ENCODE data around the gene DOK5.

- TF ChIP-seq MYC (IDR thresholded peaks at IDR 0.05; ENCODE audit: low read depth, low read length) (no peak), POLR2A (IDR thresholded peaks at IDR 0.05; ENCODE audit: low read depth, low read length) (no peak), CTCF (IDR thresholded peaks at IDR 0.05; ENCODE audit: extremely low read depth in 1 of 2, insufficient read depth in 1 of 2, low read depth in 1 of 2, low read length in 2 of 2) (no peak), JUN (IDR thresholded peaks at IDR 0.05; ENCODE audit: borderline replicate concordance, insufficient read depth, insufficient read length, low read depth) (no peak), EZH2 (IDR thresholded peaks at IDR 0.05; ENCODE audit: borderline replicate concordance, low read depth, low read length, severe bottlenecking) (no peak), POLR2AphosphoS5 (IDR thresholded peaks at IDR 0.05; ENCODE audit: insufficient read depth, low read depth, low read length) (no peak), FOS (IDR thresholded peaks at IDR 0.05; ENCODE audit: borderline replicate concordance, insufficient read depth, low read length) (no peak), MAX (IDR thresholded peaks at IDR 0.05; ENCODE audit: insufficient read depth, insufficient read length) (no peak), GATA2 (IDR thresholded peaks at IDR 0.05; ENCODE audit: insufficient read depth, insufficient read length, low read depth, low read length) (no peak)
Observed at GRCh38 chr20:54650052-54650719, 174.8 kb downstream of the DOK5 start.
